ENCODE results near the gene STX7. TPM values are rescaled to one million over a fixed set of nuclear protein-coding genes. Genes with fewer than 3 reads are reported as not detected.
A peak's percentile ranks its signal among the peaks of the same experiment; 100 is the strongest.

The STX7 gene
- total RNA-seq, 2 experiments from 2014 or later, result 66.5 to 178 TPM

DNA sequence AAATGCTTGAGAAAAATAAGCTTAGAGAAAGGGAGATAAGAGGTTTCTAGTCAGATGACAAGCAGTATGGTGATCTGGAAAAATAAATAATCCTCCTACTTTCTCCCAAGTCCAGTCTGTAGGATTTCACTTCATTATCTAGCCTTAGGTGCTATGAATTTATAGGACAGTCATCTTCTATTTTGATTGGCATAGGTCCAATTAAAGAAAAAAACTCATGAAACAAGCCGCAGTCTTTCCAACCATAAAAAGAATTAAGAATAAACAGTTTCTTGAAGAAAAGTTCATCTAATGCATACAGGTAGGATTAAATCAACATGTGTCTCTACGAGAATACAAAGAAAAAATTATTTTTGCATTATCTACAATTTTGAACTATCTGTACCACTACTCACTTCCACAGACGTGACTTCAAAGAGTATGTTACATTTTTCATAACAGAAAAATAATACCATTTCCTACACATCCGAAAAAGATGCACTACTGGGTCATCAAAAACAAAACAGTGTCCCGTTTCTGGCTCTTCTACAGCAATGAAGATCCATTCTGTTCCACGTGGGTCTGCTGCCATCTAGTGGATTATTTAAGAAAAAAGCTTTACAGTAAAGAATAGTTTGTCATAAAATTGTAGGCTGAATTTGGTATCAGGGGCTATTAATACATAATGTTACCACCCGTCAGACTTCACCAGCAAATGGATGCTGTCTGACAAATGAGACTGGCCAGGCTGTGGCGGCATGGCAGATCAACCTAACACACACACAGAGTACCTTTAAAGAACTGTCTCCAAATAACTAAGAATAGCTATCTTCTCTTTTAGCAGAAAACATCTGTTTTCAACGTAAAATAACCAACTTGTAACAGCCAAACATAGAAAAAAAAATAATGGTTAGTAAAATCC is 28.9 kb downstream of the STX7 start:
- H3K4me3 ChIP-seq (ENCODE audit: low read depth, low read length, poor library complexity, severe bottlenecking), result peak overlapping the region; percentile 45
- TF ChIP-seq, protein P1, sequence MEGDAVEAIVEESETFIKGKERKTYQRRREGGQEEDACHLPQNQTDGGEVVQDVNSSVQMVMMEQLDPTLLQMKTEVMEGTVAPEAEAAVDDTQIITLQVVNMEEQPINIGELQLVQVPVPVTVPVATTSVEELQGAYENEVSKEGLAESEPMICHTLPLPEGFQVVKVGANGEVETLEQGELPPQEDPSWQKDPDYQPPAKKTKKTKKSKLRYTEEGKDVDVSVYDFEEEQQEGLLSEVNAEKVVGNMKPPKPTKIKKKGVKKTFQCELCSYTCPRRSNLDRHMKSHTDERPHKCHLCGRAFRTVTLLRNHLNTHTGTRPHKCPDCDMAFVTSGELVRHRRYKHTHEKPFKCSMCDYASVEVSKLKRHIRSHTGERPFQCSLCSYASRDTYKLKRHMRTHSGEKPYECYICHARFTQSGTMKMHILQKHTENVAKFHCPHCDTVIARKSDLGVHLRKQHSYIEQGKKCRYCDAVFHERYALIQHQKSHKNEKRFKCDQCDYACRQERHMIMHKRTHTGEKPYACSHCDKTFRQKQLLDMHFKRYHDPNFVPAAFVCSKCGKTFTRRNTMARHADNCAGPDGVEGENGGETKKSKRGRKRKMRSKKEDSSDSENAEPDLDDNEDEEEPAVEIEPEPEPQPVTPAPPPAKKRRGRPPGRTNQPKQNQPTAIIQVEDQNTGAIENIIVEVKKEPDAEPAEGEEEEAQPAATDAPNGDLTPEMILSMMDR (conservative IDR thresholded peaks at IDR 0.05; ENCODE audit: low read length), result peak; percentile 95
- TF ChIP-seq EZH2phosphoT487 (IDR thresholded peaks at IDR 0.05; ENCODE audit: borderline replicate concordance, low read depth, low read length), result no peak
- H3K27ac ChIP-seq (ENCODE audit: low read depth, low read length, poor library complexity, severe bottlenecking), result peak overlapping the region; percentile 83
- H3K4me1 ChIP-seq (ENCODE audit: insufficient read depth, low read length, poor library complexity, severe bottlenecking), result peaks cover 59% of the 10 kb centered on the region
- H3K79me2 ChIP-seq (ENCODE audit: insufficient read depth, low read depth, low read length), result peaks cover 100% of the 10 kb centered on the region
- peaks cover 92% of the 10 kb centered on the region for H3K36me3 ChIP-seq (ENCODE audit: insufficient read depth, low read length)
- POLR2A ChIA-PET, result interaction anchor here (0.5 to 7.9 kb wide), 9 partner anchors 11 to 242 kb away, joined by 3 to 52 read pairs (median 4); partner anchors contain the start of gene STX7
- peak overlapping the region; percentile 79 for H3K4me2 ChIP-seq (ENCODE audit: low read length)
- CTCF ChIA-PET (ENCODE audit: unreplicated experiment), result interaction anchor here (0.8 to 2.4 kb wide), 4 partner anchors 11 to 214 kb away, joined by 3 to 9 read pairs (median 3); no protein-coding TSS in a partner anchor
- BruUV-seq (replicated peaks), result no TSS peak
- no peaks in the 10 kb centered on the region for H3K9me2 ChIP-seq (ENCODE audit: insufficient read depth, low read length)
- peaks cover 34% of the 10 kb centered on the region for H3K9me3 ChIP-seq (ENCODE audit: low read length)
- H2AFZ ChIP-seq (ENCODE audit: low read length), result peak overlapping the region; percentile 26; the same call in 1 of the 2 replicates
- H4K20me1 ChIP-seq (ENCODE audit: insufficient read depth, low read length), result 0 out of 2 replicates have a peak, but pooled peaks cover 10% of the 10 kb centered on the region
- intact Hi-C loops (cut with micrococcal nuclease; ENCODE audit: unreplicated experiment), result loop anchor here (1.0 to 5.0 kb wide), 4 partner anchors 91 to 567 kb away; no protein-coding TSS in a partner anchor
- peak; percentile 84 for DNase-seq (ENCODE audit: low spot score)

- no peak for DNase-seq (ENCODE audit: low spot score)
- H3K79me2 ChIP-seq (ENCODE audit: insufficient read depth, low read depth, low read length), result peaks cover 100% of the 10 kb centered on the region
- intact Hi-C loops (cut with micrococcal nuclease; ENCODE audit: unreplicated experiment), result loop anchor here (5.0 kb wide), 1 partner anchor 565 kb away; no protein-coding TSS in a partner anchor
- TF ChIP-seq, protein P1 (conservative IDR thresholded peaks at IDR 0.05; ENCODE audit: low read length), result no peak
- TF ChIP-seq EZH2phosphoT487 (IDR thresholded peaks at IDR 0.05; ENCODE audit: borderline replicate concordance, low read depth, low read length), result no peak
- peaks cover 21% of the 10 kb centered on the region for H3K9me3 ChIP-seq (ENCODE audit: low read length)
- peaks cover 53% of the 10 kb centered on the region for H3K4me1 ChIP-seq (ENCODE audit: insufficient read depth, low read length, poor library complexity, severe bottlenecking)
- POLR2A ChIA-PET, result interaction anchor here (1.0 kb wide), 1 partner anchor 203 kb away, joined by 3 read pairs; no protein-coding TSS in a partner anchor
- H3K27ac ChIP-seq (ENCODE audit: low read depth, low read length, poor library complexity, severe bottlenecking), result no peak overlapping the region
- peaks cover 91% of the 10 kb centered on the region for H3K36me3 ChIP-seq (ENCODE audit: insufficient read depth, low read length)
- H3K9me2 ChIP-seq (ENCODE audit: insufficient read depth, low read length), result no peaks in the 10 kb centered on the region
- H2AFZ ChIP-seq (ENCODE audit: low read length), result no peak overlapping the region
- no peak overlapping the region for H3K4me2 ChIP-seq (ENCODE audit: low read length)
- CTCF ChIA-PET (ENCODE audit: unreplicated experiment), result interaction anchor here (1.3 kb wide), 1 partner anchor 181 kb away, joined by 4 read pairs; no protein-coding TSS in a partner anchor
- BruUV-seq (replicated peaks), result no TSS peak
- no peak overlapping the region for H3K4me3 ChIP-seq (ENCODE audit: low read depth, low read length, poor library complexity, severe bottlenecking)
- 0 out of 2 replicates have a peak, but pooled peaks cover 10% of the 10 kb centered on the region for H4K20me1 ChIP-seq (ENCODE audit: insufficient read depth, low read length)
Measured at GRCh38 chr6:132482581-132482980, 30.3 kb downstream of the STX7 start.

Measured in OCI-LY7 (cell line).